Neural crest cell (in vitro differentiated cells): ENCODE data around the gene HACD2. TPM values are rescaled to one million over a fixed set of nuclear protein-coding genes. Genes with fewer than 3 reads are reported as not detected.

Experiments used
- DNase-seq: peaks from one replicate; pipeline ENCODE4 v3.0.0; 2021; ENCODE audit warnings: low read depth, mixed read lengths, low spot score
- H3K27ac Mint-ChIP-seq: one replicate; pipeline ENCODE4 v1.8.0; 2021; ENCODE audit warnings: mild to moderate bottlenecking, mixed read lengths; ENCODE audit not compliant: unreplicated experiment
- H3K27me3 Mint-ChIP-seq: 2 replicates; pipeline ENCODE4 v1.8.0; 2021; ENCODE audit warnings: low read depth, mild to moderate bottlenecking, mixed read lengths
- H3K36me3 Mint-ChIP-seq: 2 replicates; pipeline ENCODE4 v1.8.0; 2021; ENCODE audit warnings: low read depth, mild to moderate bottlenecking, mixed read lengths
- H3K4me1 Mint-ChIP-seq: 2 replicates; pipeline ENCODE4 v1.8.0; 2021; ENCODE audit warnings: mixed read lengths
- H3K4me3 Mint-ChIP-seq: one replicate; pipeline ENCODE4 v1.8.0; 2021; ENCODE audit warnings: mild to moderate bottlenecking, mixed read lengths
- H3K9me3 Mint-ChIP-seq: 2 replicates; pipeline ENCODE4 v1.8.0; 2021; ENCODE audit warnings: mixed read lengths
- total RNA-seq: library from RNA; stranded (reverse); gene quantifications from 2 replicates; pipeline ENCODE4 v1.2.1, GENCODE V29; 2021
- TF ChIP-seq, protein P1 (sequence below): fragments of 200-600 bp; sonication (generic); conservative IDR thresholded peaks from 2 replicates; pipeline ENCODE4 v1.5.0; 2021; ENCODE audit warnings: antibody characterized with exemption, mild to moderate bottlenecking

Gene HACD2
- total RNA-seq, 1 donor from 2014 or later = 26.5 TPM

DNA sequence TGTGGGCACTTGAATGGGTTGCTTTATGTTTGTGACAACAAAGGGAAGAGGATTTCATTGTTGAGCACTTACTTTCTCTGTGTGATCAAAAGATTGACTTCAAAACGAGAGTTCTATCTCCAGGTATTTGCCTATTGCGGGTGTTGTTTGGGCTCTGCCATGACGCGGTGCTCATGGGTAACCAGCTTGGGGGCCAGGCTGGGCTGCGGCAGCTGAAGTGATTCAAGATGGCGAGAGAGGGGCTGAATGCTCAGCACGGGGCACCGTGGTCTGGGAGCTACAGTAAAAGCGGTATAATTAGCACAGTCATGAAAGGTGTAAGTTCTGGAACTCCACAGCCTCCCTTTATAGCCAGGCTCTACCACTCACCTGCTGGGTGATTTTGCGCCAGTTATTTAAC, 105.0 kb downstream of the HACD2 start:
- no peaks in the 10 kb centered on the region for H3K36me3 Mint-ChIP-seq
- no peak overlapping the region for H3K27ac Mint-ChIP-seq
- no peak overlapping the region for H3K4me3 Mint-ChIP-seq
- H3K4me1 Mint-ChIP-seq = peaks cover 9% of the 10 kb centered on the region
- TF ChIP-seq, protein P1, sequence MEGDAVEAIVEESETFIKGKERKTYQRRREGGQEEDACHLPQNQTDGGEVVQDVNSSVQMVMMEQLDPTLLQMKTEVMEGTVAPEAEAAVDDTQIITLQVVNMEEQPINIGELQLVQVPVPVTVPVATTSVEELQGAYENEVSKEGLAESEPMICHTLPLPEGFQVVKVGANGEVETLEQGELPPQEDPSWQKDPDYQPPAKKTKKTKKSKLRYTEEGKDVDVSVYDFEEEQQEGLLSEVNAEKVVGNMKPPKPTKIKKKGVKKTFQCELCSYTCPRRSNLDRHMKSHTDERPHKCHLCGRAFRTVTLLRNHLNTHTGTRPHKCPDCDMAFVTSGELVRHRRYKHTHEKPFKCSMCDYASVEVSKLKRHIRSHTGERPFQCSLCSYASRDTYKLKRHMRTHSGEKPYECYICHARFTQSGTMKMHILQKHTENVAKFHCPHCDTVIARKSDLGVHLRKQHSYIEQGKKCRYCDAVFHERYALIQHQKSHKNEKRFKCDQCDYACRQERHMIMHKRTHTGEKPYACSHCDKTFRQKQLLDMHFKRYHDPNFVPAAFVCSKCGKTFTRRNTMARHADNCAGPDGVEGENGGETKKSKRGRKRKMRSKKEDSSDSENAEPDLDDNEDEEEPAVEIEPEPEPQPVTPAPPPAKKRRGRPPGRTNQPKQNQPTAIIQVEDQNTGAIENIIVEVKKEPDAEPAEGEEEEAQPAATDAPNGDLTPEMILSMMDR = no peak
- H3K27me3 Mint-ChIP-seq = no peaks in the 10 kb centered on the region
- no peaks in the 10 kb centered on the region for H3K9me3 Mint-ChIP-seq
- no peak for DNase-seq

DNA sequence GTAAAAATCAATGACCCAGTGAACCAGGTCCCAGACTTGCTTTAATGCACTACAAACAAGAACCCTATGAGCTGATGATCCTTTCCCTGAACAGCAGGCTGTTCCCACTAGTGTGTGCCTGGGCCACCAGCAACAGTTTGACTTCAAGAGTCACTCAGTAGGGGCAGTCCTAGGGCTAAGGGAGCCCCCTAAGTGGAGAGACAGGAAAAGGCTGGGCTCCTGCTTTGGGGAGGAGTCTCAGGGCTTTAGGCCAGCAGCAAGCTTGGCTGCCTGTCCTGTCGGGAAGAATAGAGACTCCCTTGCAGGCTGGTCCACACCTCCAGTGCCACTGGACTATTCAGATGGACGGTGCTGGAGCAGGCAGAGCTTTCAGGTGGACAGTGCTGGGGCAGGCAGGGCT, 106.5 kb downstream of the HACD2 start:
- H3K9me3 Mint-ChIP-seq = no peaks in the 10 kb centered on the region
- TF ChIP-seq, protein P1 = no peak
- no peak overlapping the region for H3K4me3 Mint-ChIP-seq
- DNase-seq = no peak
- H3K27me3 Mint-ChIP-seq = no peaks in the 10 kb centered on the region
- no peak overlapping the region for H3K27ac Mint-ChIP-seq
- peaks cover 9% of the 10 kb centered on the region for H3K4me1 Mint-ChIP-seq
- H3K36me3 Mint-ChIP-seq = no peaks in the 10 kb centered on the region

DNA sequence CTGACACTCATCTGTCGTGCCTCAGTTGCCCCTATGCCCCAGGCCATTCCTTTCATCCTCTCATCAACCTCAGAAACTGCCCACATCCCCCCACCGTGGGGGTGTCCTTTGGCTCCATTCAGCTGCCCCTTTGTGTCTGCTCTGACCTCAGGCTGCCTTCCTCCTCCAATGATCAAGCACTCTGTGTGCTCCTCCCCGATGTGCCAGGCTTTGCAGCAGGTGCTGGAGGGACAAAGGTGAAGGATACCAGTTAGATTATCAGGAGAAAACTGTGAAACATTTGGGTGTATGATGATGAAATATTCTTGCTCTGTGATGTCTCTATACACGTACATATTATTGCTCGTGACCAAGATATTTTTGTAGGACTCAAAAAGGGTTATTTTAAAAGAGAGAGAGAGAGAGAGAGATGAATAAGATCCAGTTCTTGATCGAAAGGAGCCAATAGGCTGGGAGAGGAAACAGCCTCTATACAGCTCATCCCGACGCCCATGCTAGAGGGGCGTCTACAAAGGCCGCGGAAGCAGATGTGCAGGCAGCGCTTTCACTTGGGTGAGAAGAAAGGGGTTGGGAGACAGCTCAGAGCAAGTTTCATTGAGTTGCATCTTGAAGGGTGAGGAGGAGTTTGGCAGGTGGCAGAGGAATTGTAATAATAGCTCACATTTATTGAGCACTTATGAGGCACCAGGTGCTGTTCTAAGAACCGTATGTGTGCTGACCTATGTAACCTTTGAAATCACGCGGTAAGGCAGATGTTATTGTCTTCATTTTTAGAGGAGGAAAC, 107.7 kb downstream of the HACD2 start:
- TF ChIP-seq, protein P1 = no peak
- no peak overlapping the region for H3K4me3 Mint-ChIP-seq
- H3K27me3 Mint-ChIP-seq = no peaks in the 10 kb centered on the region
- no peaks in the 10 kb centered on the region for H3K36me3 Mint-ChIP-seq
- peaks cover 9% of the 10 kb centered on the region for H3K4me1 Mint-ChIP-seq
- DNase-seq = no peak
- peak overlapping the region; percentile 47 for H3K27ac Mint-ChIP-seq
- no peaks in the 10 kb centered on the region for H3K9me3 Mint-ChIP-seq

DNA sequence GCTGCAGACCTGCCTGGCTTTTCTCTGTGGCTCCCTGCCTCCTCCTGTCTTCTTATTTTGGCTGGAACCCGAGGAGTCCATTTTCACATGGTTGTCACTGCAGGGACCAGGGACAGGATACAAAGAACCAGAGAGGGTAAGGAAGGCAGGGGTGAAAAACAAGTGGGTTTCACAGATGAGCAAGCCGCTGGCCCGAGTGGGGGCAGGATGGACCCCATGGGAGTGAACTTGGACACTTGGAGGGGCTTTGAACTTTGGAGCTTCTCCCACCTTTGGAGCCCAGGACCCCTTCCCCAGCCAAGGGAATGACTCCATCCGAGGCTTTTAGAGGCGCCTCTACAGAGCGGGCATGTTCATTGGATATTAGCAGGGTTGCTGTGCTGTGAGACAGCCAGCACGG, 109.1 kb downstream of the HACD2 start:
- Mint-ChIP-seq H3K36me3 (no peaks in the 10 kb centered on the region), H3K27ac (no peak overlapping the region), H3K27me3 (no peaks in the 10 kb centered on the region), H3K4me1 (peaks cover 9% of the 10 kb centered on the region), H3K4me3 (no peak overlapping the region), H3K9me3 (no peaks in the 10 kb centered on the region)
- TF ChIP-seq, protein P1 = no peak
- no peak for DNase-seq

DNA sequence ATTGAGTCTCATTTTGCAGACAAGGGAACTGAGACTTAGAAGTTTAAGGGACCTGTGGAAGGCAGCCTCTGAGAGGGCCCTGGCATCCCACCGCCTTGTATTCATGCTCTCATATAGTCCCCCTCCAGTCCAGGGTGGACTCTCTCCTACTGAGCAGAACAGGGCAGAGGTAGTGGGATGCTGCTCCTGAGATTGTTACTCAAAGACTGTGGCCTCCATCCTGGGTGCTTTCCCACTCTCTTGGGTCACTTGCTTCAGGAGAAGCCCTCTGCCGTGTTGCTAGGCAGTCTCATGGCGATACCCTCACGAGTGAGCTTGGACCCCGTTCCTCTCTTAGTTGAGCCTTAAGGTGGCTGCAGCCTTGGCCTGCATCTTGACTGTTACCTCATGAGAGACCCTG, 113.7 kb downstream of the HACD2 start:
- Mint-ChIP-seq H3K9me3 (no peaks in the 10 kb centered on the region), H3K4me3 (no peak overlapping the region), H3K36me3 (no peaks in the 10 kb centered on the region), H3K27me3 (no peaks in the 10 kb centered on the region), H3K27ac (no peak overlapping the region), H3K4me1 (no peaks in the 10 kb centered on the region)
- no peak for DNase-seq
- TF ChIP-seq, protein P1 = no peak
